Upper lobe of right lung (tissue), 1 donor: ENCODE data around the gene RFC1. TPM values are rescaled to one million over a fixed set of nuclear protein-coding genes. Genes with fewer than 3 reads are reported as not detected.
"Not testable (repeated sequence)": the region's sequence is repeated elsewhere in the genome, so short reads cannot be mapped to it uniquely, and the experiment has no call there.

Source experiments
- ATAC-seq: fragments of 200-7000 bp; cut with Tn5 transposase; one replicate; pipeline ENCODE4 v1.9.1; 2020; ENCODE audit warnings: mild to moderate bottlenecking, moderate library complexity
- DNase-seq: peaks from one replicate; pipeline ENCODE4 v3.0.0-alpha.2; 2020
- H3K27ac ChIP-seq: fragments of 200-600 bp; one replicate; pipeline ENCODE4 v1.8.0; 2022
- H3K27me3 ChIP-seq: fragments of 200-600 bp; one replicate; pipeline ENCODE4 v1.8.0; 2022; ENCODE audit warnings: mild to moderate bottlenecking
- H3K36me3 ChIP-seq: fragments of 200-600 bp; one replicate; pipeline ENCODE4 v1.8.0; 2022
- H3K4me1 ChIP-seq: fragments of 200-600 bp; one replicate; pipeline ENCODE4 v1.8.0; 2022
- H3K4me3 ChIP-seq: fragments of 200-600 bp; one replicate; pipeline ENCODE4 v1.8.0; 2022; ENCODE audit warnings: mild to moderate bottlenecking
- H3K9me3 ChIP-seq: fragments of 200-600 bp; one replicate; pipeline ENCODE4 v1.8.0; 2022
- CTCF ChIP-seq: fragments of 200-600 bp; IDR thresholded peaks from one replicate; pipeline ENCODE4 v1.8.0; 2022; ENCODE audit warnings: antibody characterized with exemption
- intact Hi-C: fragments of 100-400 bp; cut with DNase I; formaldehyde crosslinking; loops from one replicate; pipeline ENCODE4 v1.11.0; 2022
- long read RNA-seq: library from polyadenylated mRNA; unstranded; transcript quantifications from one replicate; pipeline ENCODE4 v2.0.0, GENCODE V29; 2021
- total RNA-seq: library from RNA; stranded (reverse); fragmentation: NEBNext Ultra II Directional; extraction: Animal tissue kit (Norgen Biotek cat#: 25700); gene quantifications from one replicate; pipeline ENCODE4 v1.2.1, GENCODE V29; 2021
- donor health status: DM: no; HTN: yes; CAD: no; lungs with severe emphysema.

RFC1 gene
- 55.5 TPM for total RNA-seq
- long read RNA-seq, full-length matches to known transcripts: 56 of 72 reads
- long read RNA-seq, partial matches to known transcripts: 8 of 72 reads
- long read RNA-seq, other reads (novel, unspliced or antisense): 8 of 72 reads

GRCh38 chr4:39365830-39366771 is at the start of gene RFC1:
Gene RFC1, minus strand, starts transcription at chr4:39366362. Its CDS starts 121 bp downstream, at chr4:39366241.
- DNase-seq: peak; percentile 97
- H3K27ac ChIP-seq: peak within 1 kb of the TSS; percentile 89

GRCh38 chr4:39415678-39416283 is 49.6 kb upstream of the RFC1 start:
- H3K27ac ChIP-seq: no peak overlapping the region
- no peaks in the 10 kb centered on the region for H3K27me3 ChIP-seq
- no peak for ATAC-seq
- DNase-seq: no peak
- no peak for TF ChIP-seq CTCF
- H3K9me3 ChIP-seq: no peaks in the 10 kb centered on the region
- no peaks in the 10 kb centered on the region for H3K36me3 ChIP-seq
- no peak overlapping the region for H3K4me3 ChIP-seq
- H3K4me1 ChIP-seq: no peaks in the 10 kb centered on the region
- intact Hi-C loops: no loop called here

More at GRCh38 chr4:39365830-39366771, at the start of gene RFC1:
- no peak for TF ChIP-seq CTCF
- Histone ChIP-seq H3K4me1 (peaks cover 26% of the 10 kb centered on the region), H3K27me3 (no peaks in the 10 kb centered on the region), H3K4me3 (peak within 1 kb of the TSS; percentile 99), H3K9me3 (no peaks in the 10 kb centered on the region), H3K36me3 (no peaks in the 10 kb centered on the region)
- peak; percentile 99 for ATAC-seq
- intact Hi-C loops: no loop called here

GRCh38 chr4:39411561-39411960 is 45.4 kb upstream of the RFC1 start:
- H3K4me1 ChIP-seq, H3K4me3 ChIP-seq, H3K27me3 ChIP-seq, H3K9me3 ChIP-seq, ATAC-seq, H3K36me3 ChIP-seq, H3K27ac ChIP-seq, intact Hi-C loops, DNase-seq: not testable (repeated sequence)

- Histone ChIP-seq H3K9me3 (no peaks in the 10 kb centered on the region), H3K4me3 (no peak overlapping the region), H3K36me3 (no peaks in the 10 kb centered on the region), H3K4me1 (no peaks in the 10 kb centered on the region), H3K27me3 (no peaks in the 10 kb centered on the region), H3K27ac (no peak overlapping the region)
- no peak for TF ChIP-seq CTCF
- no peak for ATAC-seq
- intact Hi-C loops: no loop called here
- no peak for DNase-seq
Measured at GRCh38 chr4:39410415-39410814, 44.3 kb upstream of the RFC1 start.

GRCh38 chr4:39407584-39407885 is 41.4 kb upstream of the RFC1 start:
- H3K27me3 ChIP-seq: no peaks in the 10 kb centered on the region

More at GRCh38 chr4:39407584-39407885, 41.4 kb upstream of the RFC1 start:
- DNase-seq: no peak
- no peaks in the 10 kb centered on the region for H3K4me1 ChIP-seq
- no peak overlapping the region for H3K4me3 ChIP-seq
- H3K9me3 ChIP-seq: no peaks in the 10 kb centered on the region
- intact Hi-C loops: no loop called here
- H3K36me3 ChIP-seq: no peaks in the 10 kb centered on the region
- no peak overlapping the region for H3K27ac ChIP-seq
- no peak for TF ChIP-seq CTCF
- no peak for ATAC-seq
